SKM-1 (cell line): ENCODE measurements around the gene ZNF511.
A peak's percentile ranks its signal among the peaks of the same experiment; 100 is the strongest.

Source experiments
- DNase-seq: peaks from one replicate; lab custom pipeline; 2025; ENCODE audit not compliant: unreplicated experiment; lab: John Stamatoyannopoulos, UW

ZNF511 gene

GRCh38 chr10:133292919-133293809, 15.6 kb upstream of the ZNF511 start:
- DNase-seq, result no peak

GRCh38 chr10:133293810-133294119, 14.9 kb upstream of the ZNF511 start:
- no peak for DNase-seq

DNA sequence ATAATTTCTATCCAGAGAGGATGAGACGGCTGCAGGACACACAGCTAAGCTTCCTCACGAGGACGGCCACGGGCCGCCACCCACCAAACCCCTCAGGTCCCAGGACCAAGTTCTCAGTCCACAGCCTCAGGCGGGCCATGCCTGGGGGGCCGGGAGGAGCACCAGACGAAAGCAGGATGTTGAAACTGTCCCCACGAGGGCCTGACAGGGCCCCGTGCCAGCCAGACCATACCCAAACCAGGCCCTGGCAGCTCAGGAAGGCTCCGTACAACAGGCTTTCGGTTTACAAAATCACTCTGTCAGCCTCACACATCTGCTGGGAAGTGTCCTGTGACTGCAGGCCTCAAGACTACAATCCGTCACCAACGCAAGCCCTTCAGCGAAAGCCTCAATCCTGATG, 14.5 kb upstream of the ZNF511 start:
- no peak for DNase-seq

DNA sequence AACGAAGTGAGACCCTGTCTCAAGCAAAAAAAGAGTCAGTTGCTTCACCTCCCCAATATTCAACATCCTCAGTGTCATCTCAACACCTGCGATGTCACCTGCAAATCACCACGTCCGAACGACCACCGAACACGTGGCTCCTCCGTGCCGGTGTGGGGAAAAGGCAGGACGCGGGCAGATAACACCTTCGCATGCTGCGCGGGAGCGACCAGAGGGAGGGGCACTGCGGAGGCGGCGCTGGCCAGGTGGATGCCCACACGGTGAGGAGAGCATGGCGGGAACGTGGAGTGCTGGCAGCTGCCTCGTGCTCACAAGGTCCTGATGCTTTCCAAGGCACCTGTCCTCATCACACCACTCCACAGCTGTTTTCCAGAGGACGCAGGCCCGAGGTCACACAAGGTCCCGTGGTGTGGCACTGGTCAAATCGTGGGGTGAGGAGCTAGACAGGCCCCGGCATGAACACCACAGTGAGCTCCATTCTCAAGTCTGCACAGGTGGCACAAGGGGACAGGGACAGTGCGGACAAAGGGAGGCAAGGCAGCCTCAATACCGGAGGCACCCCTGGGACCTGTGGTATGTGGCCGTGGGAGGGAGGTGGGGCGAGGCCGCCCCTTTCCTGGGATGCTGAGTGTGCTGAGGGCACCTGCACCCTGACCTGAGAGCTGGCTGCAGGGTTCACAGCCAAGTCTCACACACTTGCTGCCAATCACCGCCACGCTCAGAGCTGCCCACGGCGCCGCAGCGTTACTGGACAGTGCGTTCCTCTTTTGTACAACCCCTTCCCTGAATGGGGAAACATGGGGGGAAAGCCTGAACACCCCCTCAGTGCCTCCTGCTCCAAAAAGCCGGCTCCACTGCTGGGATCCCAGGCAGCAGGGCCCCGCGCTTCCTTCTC, 13.0 kb upstream of the ZNF511 start:
- no peak for DNase-seq

GRCh38 chr10:133297504-133297903, 11.2 kb upstream of the ZNF511 start:
- DNase-seq, result no peak

DNA sequence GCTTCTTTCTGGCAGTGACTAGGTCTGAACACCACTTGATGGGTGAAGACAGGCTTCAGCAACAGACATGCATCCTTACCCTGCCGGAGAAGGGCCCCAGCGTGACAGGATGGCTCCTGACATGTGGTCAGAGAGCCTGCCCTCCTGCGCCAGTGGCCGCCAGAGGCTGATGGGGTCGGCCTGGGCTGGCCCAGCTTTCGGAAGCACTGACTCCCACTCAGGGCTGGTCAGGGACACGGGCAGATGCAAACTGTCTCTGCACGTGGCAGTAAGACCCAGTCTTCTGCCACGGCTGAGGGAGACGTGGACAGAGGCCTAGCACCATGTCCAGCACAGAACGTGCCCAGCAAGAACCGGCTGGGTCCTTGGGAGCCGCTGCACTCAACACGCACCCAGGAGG, 10.2 kb upstream of the ZNF511 start:
- DNase-seq, result no peak

GRCh38 chr10:133299224-133299623, 9.5 kb upstream of the ZNF511 start:
- no peak for DNase-seq

- DNase-seq, result no peak
These were observed 9.0 kb upstream of the ZNF511 start for GRCh38 chr10:133299738-133300137.

GRCh38 chr10:133302230-133302629, 6.5 kb upstream of the ZNF511 start:
- DNase-seq, result no peak

DNA sequence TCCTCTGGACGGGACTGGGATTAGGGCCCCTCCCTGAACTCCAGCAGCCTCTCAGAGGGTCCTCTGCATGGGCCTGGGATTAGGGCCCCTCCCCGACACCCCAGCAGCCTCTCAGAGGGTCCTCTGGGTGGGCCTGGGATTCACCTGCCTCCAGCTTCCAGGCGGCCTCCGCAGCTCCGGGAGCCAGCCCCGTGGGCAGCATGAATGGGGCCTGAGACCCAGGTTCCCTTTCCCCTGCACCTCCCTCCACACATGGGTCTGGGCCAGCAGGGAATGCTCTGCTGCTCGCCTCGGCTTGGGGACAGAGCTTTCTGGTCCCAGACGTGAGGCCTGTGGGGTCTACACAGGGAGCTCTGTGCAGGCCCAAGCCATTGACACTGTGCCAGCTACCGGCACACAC, 5.5 kb upstream of the ZNF511 start:
- DNase-seq, result no peak

DNA sequence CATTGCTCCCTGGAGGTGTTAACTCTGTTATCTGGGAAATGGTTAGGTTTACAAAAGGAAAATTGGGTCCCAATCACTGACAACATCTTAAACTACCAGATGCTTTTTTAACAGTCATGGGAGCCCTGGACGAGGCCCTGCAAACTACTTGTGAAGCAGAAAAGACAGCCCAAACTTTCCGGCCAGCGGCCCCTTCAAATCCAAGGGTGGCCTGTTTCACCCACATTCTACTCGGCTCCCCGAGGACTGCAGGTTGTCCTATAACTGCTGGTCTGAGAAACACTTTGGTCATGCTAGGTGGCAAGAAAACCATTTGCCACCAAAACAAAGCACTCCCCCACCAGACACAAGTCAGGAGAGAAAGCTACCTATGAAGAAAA, 2.6 kb upstream of the ZNF511 start:
- DNase-seq, result no peak

DNA sequence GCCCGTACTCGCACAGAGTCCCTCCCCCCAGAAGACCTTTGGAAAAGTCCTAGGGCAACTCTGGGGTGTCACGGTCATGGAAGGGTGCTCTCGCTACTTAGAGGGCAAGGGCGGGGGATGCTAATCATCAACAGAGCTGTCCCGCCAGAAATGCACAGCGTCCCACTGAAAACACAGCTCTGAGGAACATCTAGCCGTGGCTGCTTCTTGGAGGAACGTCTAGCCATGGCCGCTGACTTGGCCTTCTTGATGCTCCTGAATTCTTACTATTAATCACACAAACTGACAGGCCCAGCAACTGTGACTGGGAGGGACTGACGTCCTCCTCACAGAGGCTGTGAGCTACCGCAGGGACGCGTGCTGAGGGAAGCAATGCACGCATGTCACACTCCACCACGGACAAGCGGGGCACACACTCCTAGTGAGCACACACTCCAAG, 1.8 kb upstream of the ZNF511 start:
- no peak for DNase-seq

- DNase-seq, result peak; percentile 42
These were observed 816 bp upstream of the ZNF511 start for GRCh38 chr10:133307776-133308420.

DNA sequence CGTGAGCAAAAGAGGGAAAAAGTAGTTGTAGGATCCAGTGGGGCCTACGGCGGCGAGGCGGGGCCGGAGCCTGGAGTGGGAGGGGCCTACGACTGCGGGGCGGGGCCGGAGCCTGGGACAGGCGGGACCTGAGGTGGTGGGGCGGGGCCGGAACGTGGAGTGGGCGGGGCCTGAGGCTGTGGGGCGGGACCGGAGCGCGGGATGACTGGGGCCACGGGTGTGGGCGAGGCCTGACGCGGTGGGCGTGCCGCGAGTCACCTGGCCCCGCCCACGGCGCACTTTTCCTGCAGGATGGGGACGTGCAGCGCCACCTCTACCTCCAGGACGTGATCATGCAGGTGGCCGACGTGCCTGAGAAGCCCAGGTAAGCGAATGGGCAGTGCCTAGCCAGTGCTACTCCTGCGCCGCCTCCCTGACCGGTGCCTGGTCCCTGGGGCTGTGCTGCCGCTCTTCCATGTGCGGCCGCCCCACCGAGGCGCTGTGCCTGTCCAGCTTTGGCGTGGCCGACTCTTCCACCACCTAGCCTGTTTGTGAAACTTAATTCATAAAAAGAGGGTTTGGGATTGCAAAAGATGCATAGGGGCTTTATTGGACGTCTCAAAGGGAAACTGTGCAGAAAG, 496 bp downstream of the ZNF511 start:
- DNase-seq, result peak; percentile 74

DNA sequence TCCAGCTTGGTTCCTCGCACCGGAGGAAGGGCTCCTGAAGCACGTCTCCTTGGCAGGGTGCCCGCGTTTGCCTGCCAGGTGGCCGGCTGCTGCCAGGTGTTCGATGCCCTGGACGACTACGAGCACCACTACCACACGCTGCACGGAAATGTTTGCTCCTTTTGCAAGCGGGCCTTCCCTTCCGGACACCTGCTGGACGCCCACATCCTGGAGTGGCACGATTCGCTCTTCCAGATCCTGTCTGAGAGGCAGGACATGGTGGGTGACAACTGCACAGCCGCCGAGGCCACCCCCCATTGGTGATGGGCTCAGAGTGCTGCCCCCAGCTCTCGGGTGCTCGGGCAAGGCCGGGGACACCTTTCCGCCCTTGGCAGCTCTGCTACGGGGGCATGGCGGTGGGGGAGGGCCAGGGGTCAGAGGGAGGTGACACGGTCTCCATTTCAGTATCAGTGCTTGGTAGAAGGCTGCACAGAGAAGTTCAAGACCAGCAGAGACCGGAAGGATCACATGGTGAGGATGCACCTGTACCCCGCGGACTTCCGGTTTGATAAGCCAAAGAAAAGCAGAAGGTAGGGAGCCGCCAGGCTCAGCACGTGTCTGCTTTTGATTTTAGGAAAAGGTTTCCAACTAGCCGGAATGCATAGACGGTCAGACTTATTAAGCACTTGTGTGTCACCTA, 1.1 kb downstream of the ZNF511 start:
- no peak for DNase-seq

GRCh38 chr10:133310399-133310755, 1.7 kb downstream of the ZNF511 start:
- DNase-seq, result no peak

- no peak for DNase-seq
These were observed 2.1 kb downstream of the ZNF511 start for GRCh38 chr10:133310789-133311188.

DNA sequence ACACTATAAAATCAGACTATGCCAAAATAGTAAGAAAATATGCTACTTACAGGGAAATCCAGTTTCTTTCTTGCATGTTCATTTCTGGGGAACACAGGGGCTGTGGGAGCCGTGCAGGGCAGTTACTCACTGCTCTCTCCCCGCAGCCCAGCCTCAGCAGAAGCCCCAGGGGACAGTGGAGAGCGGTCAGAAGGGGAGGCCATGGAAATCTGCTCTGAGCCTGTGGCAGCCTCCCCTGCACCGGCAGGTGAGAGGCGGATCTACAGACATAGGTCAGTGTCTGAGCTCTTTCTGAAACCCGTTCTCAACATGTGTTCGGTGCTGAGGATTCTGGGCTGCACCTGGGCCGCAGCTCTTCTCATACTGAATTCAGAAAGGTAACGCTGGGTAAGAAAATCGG, 2.9 kb downstream of the ZNF511 start:
- no peak for DNase-seq

GRCh38 chr10:133312016-133312768, 3.5 kb downstream of the ZNF511 start:
- no peak for DNase-seq

- DNase-seq, result no peak
These were observed 4.0 kb downstream of the ZNF511 start for GRCh38 chr10:133312769-133313145.
